Glutamatergic neuron (in vitro differentiated cells): ENCODE measurements around the gene PIWIL4. TPM values are rescaled to one million over a fixed set of nuclear protein-coding genes. Genes with fewer than 3 reads are reported as not detected.
"Not testable (repeated sequence)": the region's sequence is repeated elsewhere in the genome, so short reads cannot be mapped to it uniquely, and the experiment has no call there.

Experiments
- DNase-seq: peaks from one replicate; pipeline ENCODE4 v3.0.0; 2022
- H3K27ac Mint-ChIP-seq: one replicate; pipeline ENCODE4 v1.8.0; 2020; ENCODE audit warnings: mild to moderate bottlenecking, mixed read lengths, inconsistent platforms; ENCODE audit not compliant: unreplicated experiment
- H3K27me3 Mint-ChIP-seq: one replicate; pipeline ENCODE4 v1.8.0; 2020; ENCODE audit warnings: mild to moderate bottlenecking, moderate library complexity, mixed read lengths, inconsistent platforms; ENCODE audit not compliant: unreplicated experiment
- H3K36me3 Mint-ChIP-seq: one replicate; pipeline ENCODE4 v1.8.0; 2020; ENCODE audit warnings: mild to moderate bottlenecking, mixed read lengths, inconsistent platforms; ENCODE audit not compliant: unreplicated experiment
- H3K4me1 Mint-ChIP-seq: one replicate; pipeline ENCODE4 v1.8.0; 2020; ENCODE audit warnings: mild to moderate bottlenecking, low read depth, mixed read lengths, inconsistent platforms; ENCODE audit not compliant: unreplicated experiment
- H3K4me3 Mint-ChIP-seq: one replicate; pipeline ENCODE4 v1.8.0; 2020; ENCODE audit warnings: mild to moderate bottlenecking, mixed read lengths, inconsistent platforms; ENCODE audit not compliant: unreplicated experiment
- H3K9me3 Mint-ChIP-seq: one replicate; pipeline ENCODE4 v1.8.0; 2020; ENCODE audit warnings: mild to moderate bottlenecking, moderate library complexity, mixed read lengths, inconsistent platforms; ENCODE audit not compliant: unreplicated experiment
- CTCF ChIP-seq: fragments of 200-600 bp; sonication (generic); IDR thresholded peaks from one replicate; pipeline ENCODE4 v1.5.0; 2021; ENCODE audit not compliant: partially characterized antibody, unreplicated experiment
- total RNA-seq: library from RNA; stranded (reverse); fragmentation: NEBNext Ultra II Directional; extraction: Animal tissue kit (Norgen Biotek cat#: 25700); gene quantifications from one replicate; pipeline ENCODE4 v1.2.1, GENCODE V29; 2021; ENCODE audit not compliant: unreplicated experiment

The PIWIL4 gene
- total RNA-seq, 1 donor from 2014 or later = 0.69 TPM

GRCh38 chr11:94560834-94561233 is 6.3 kb upstream of the PIWIL4 start:
- no peaks in the 10 kb centered on the region for H3K27me3 Mint-ChIP-seq
- H3K36me3 Mint-ChIP-seq = no peaks in the 10 kb centered on the region
- no peak overlapping the region for H3K27ac Mint-ChIP-seq
- DNase-seq = no peak
- no peaks in the 10 kb centered on the region for H3K4me1 Mint-ChIP-seq
- no peaks in the 10 kb centered on the region for H3K9me3 Mint-ChIP-seq
- no peak for TF ChIP-seq CTCF
- H3K4me3 Mint-ChIP-seq = no peak overlapping the region

GRCh38 chr11:94563176-94563847 is 3.9 kb upstream of the PIWIL4 start:
- H3K27me3 Mint-ChIP-seq = no peaks in the 10 kb centered on the region
- no peaks in the 10 kb centered on the region for H3K4me1 Mint-ChIP-seq
- H3K36me3 Mint-ChIP-seq = no peaks in the 10 kb centered on the region
- no peak overlapping the region for H3K4me3 Mint-ChIP-seq
- no peak overlapping the region for H3K27ac Mint-ChIP-seq
- TF ChIP-seq CTCF = no peak
- DNase-seq = no peak
- no peaks in the 10 kb centered on the region for H3K9me3 Mint-ChIP-seq

GRCh38 chr11:94563848-94564467 is 3.2 kb upstream of the PIWIL4 start:
- Mint-ChIP-seq H3K9me3 (no peaks in the 10 kb centered on the region), H3K27me3 (no peaks in the 10 kb centered on the region), H3K36me3 (no peaks in the 10 kb centered on the region), H3K27ac (no peak overlapping the region), H3K4me1 (no peaks in the 10 kb centered on the region), H3K4me3 (no peak overlapping the region)
- DNase-seq = no peak
- TF ChIP-seq CTCF = no peak

- no peak overlapping the region for H3K27ac Mint-ChIP-seq
- no peak for TF ChIP-seq CTCF
- no peaks in the 10 kb centered on the region for H3K36me3 Mint-ChIP-seq
- no peaks in the 10 kb centered on the region for H3K9me3 Mint-ChIP-seq
- DNase-seq = no peak
- H3K4me3 Mint-ChIP-seq = no peak overlapping the region
- H3K4me1 Mint-ChIP-seq = no peaks in the 10 kb centered on the region
- H3K27me3 Mint-ChIP-seq = no peaks in the 10 kb centered on the region
Observed at GRCh38 chr11:94568200-94568599, 1.0 kb downstream of the PIWIL4 start.

GRCh38 chr11:94568717-94569116 is 1.5 kb downstream of the PIWIL4 start:
- Mint-ChIP-seq H3K9me3 (no peaks in the 10 kb centered on the region), H3K36me3 (no peaks in the 10 kb centered on the region), H3K27ac (no peak overlapping the region), H3K4me1 (no peaks in the 10 kb centered on the region), H3K4me3 (no peak overlapping the region), H3K27me3 (no peaks in the 10 kb centered on the region)
- no peak for TF ChIP-seq CTCF
- DNase-seq = no peak

GRCh38 chr11:94572975-94573374 is 5.8 kb downstream of the PIWIL4 start:
- not testable (repeated sequence) for H3K27me3 Mint-ChIP-seq, H3K9me3 Mint-ChIP-seq, H3K27ac Mint-ChIP-seq, DNase-seq, H3K4me1 Mint-ChIP-seq, H3K4me3 Mint-ChIP-seq, H3K36me3 Mint-ChIP-seq
